Measurements from ENCODE around the gene TPRN. TPM values are rescaled to one million over a fixed set of nuclear protein-coding genes. Genes with fewer than 3 reads are reported as not detected.
A peak's percentile ranks its signal among the peaks of the same experiment; 100 is the strongest.

TPRN gene
- total RNA-seq, 1 donor from 2014 or later: 8.2 TPM

GRCh38 chr9:137222190-137223077, 21.9 kb upstream of the TPRN start, which contains the start of gene RNF208:
Gene RNF208, minus strand, starts transcription at chr9:137222240. Its CDS starts 1,028 bp downstream, at chr9:137221212.
- Mint-ChIP-seq H3K4me3 (ENCODE audit: unreplicated experiment) (peak within 1 kb of the TSS; percentile 82), H3K27me3 (ENCODE audit: unreplicated experiment) (peaks cover 11% of the 10 kb centered on the region), H3K4me1 (ENCODE audit: unreplicated experiment) (no peaks in the 10 kb centered on the region), H3K9me3 (ENCODE audit: unreplicated experiment) (no peaks in the 10 kb centered on the region), H3K27ac (ENCODE audit: unreplicated experiment) (no peak within 1 kb of the TSS), H3K36me3 (ENCODE audit: low read depth, unreplicated experiment) (no peaks in the 10 kb centered on the region)
- DNase-seq (ENCODE audit: low spot score): no peak
- no peak for TF ChIP-seq CTCF (IDR thresholded peaks at IDR 0.05; ENCODE audit: unreplicated experiment)

GRCh38 chr9:137221506-137222111, 21.1 kb upstream of the TPRN start:
- Mint-ChIP-seq H3K4me3 (ENCODE audit: unreplicated experiment) (no peak overlapping the region), H3K27me3 (ENCODE audit: unreplicated experiment) (peaks cover 12% of the 10 kb centered on the region), H3K9me3 (ENCODE audit: unreplicated experiment) (no peaks in the 10 kb centered on the region), H3K4me1 (ENCODE audit: unreplicated experiment) (no peaks in the 10 kb centered on the region), H3K27ac (ENCODE audit: unreplicated experiment) (no peak overlapping the region), H3K36me3 (ENCODE audit: low read depth, unreplicated experiment) (no peaks in the 10 kb centered on the region)
- DNase-seq (ENCODE audit: low spot score): no peak
- no peak for TF ChIP-seq CTCF (IDR thresholded peaks at IDR 0.05; ENCODE audit: unreplicated experiment)

GRCh38 chr9:137221095-137221505, 20.6 kb upstream of the TPRN start:
- Mint-ChIP-seq H3K4me1 (ENCODE audit: unreplicated experiment) (no peaks in the 10 kb centered on the region), H3K9me3 (ENCODE audit: unreplicated experiment) (no peaks in the 10 kb centered on the region), H3K27me3 (ENCODE audit: unreplicated experiment) (peaks cover 8% of the 10 kb centered on the region), H3K4me3 (ENCODE audit: unreplicated experiment) (no peak overlapping the region), H3K27ac (ENCODE audit: unreplicated experiment) (no peak overlapping the region), H3K36me3 (ENCODE audit: low read depth, unreplicated experiment) (no peaks in the 10 kb centered on the region)
- TF ChIP-seq CTCF (IDR thresholded peaks at IDR 0.05; ENCODE audit: unreplicated experiment): no peak
- no peak for DNase-seq (ENCODE audit: low spot score)

- Mint-ChIP-seq H3K27me3 (ENCODE audit: unreplicated experiment) (peaks cover 8% of the 10 kb centered on the region), H3K36me3 (ENCODE audit: low read depth, unreplicated experiment) (no peaks in the 10 kb centered on the region), H3K4me1 (ENCODE audit: unreplicated experiment) (no peaks in the 10 kb centered on the region), H3K9me3 (ENCODE audit: unreplicated experiment) (no peaks in the 10 kb centered on the region), H3K27ac (ENCODE audit: unreplicated experiment) (no peak overlapping the region), H3K4me3 (ENCODE audit: unreplicated experiment) (no peak overlapping the region)
- TF ChIP-seq CTCF (IDR thresholded peaks at IDR 0.05; ENCODE audit: unreplicated experiment): no peak
- no peak for DNase-seq (ENCODE audit: low spot score)
Observed at GRCh38 chr9:137220317-137221094, 20.0 kb upstream of the TPRN start.

Measured in endothelial cell (in vitro differentiated cells).